ENCODE measurements around the gene ASB1. TPM values are rescaled to one million over a fixed set of nuclear protein-coding genes. Genes with fewer than 3 reads are reported as not detected.
A peak's percentile ranks its signal among the peaks of the same experiment; 100 is the strongest.

ASB1 gene
- total and polyA plus RNA-seq, 2 of the 13 experiments (the other 11 are each of a cell fraction or from before 2014, with no cell fraction given): 48.6 to 49.2 TPM

DNA sequence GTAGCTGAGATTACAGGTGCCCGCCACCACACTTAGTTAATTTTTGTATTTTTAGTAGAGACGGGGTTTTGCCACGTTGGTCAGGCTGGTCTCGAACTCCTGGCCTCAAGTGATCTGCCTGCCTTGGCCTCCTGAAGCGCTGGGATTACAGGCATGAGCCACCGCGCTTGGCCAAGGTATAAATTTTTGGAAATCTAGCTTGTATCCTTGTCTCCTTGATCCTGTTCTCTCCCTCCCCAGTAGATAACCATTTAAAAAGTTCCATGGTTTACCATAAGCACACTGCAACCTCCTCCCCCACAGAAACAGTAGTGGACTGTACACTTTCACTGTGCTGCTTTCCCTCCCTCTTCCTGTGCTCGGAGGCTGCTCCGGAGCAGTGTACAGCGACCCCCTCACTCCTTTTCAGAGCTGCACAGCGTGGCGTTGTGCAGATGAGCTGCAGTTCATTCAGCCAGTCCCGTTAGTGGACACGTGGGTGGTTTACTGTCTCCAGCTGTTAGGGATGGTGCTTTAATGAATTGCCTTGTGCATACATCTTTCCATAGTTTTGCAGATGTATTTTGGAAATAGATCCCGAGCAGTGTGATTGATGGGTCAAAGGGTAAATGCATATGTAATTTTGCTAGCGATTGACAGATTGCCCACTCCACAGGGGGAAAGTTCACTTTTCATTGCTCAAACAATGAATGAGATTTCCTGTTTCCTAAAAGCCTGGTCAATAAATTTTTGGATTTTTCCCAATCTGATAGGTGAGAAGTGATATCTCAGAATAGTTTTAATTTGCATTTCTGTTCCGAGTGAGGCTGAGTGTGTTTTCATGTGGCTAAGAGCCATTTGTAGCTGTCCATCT lies 14.8 kb downstream of the ASB1 start (continued):
- TF ChIP-seq, protein P1, sequence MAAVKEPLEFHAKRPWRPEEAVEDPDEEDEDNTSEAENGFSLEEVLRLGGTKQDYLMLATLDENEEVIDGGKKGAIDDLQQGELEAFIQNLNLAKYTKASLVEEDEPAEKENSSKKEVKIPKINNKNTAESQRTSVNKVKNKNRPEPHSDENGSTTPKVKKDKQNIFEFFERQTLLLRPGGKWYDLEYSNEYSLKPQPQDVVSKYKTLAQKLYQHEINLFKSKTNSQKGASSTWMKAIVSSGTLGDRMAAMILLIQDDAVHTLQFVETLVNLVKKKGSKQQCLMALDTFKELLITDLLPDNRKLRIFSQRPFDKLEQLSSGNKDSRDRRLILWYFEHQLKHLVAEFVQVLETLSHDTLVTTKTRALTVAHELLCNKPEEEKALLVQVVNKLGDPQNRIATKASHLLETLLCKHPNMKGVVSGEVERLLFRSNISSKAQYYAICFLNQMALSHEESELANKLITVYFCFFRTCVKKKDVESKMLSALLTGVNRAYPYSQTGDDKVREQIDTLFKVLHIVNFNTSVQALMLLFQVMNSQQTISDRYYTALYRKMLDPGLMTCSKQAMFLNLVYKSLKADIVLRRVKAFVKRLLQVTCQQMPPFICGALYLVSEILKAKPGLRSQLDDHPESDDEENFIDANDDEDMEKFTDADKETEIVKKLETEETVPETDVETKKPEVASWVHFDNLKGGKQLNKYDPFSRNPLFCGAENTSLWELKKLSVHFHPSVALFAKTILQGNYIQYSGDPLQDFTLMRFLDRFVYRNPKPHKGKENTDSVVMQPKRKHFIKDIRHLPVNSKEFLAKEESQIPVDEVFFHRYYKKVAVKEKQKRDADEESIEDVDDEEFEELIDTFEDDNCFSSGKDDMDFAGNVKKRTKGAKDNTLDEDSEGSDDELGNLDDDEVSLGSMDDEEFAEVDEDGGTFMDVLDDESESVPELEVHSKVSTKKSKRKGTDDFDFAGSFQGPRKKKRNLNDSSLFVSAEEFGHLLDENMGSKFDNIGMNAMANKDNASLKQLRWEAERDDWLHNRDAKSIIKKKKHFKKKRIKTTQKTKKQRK (IDR thresholded peaks at IDR 0.05; ENCODE audit: low read length): no peak
- TF ChIP-seq ZNF639 (CRISPR knock-in tag; conservative IDR thresholded peaks at IDR 0.05): no peak
- TF ChIP-seq SIX4 (CRISPR knock-in tag; IDR thresholded peaks at IDR 0.05): 0 out of 2 replicates have a peak, but pooled peaks have one; percentile 56
- TF ChIP-seq SIN3A (IDR thresholded peaks at IDR 0.05; ENCODE audit: borderline replicate concordance, low read depth, low read length): peak; percentile 71; the same call in 1 of the 2 replicates
- no peak for TF ChIP-seq MLLT10 (CRISPR knock-in tag; IDR thresholded peaks at IDR 0.05)
- no peak for TF ChIP-seq EZH2 (conservative IDR thresholded peaks at IDR 0.05; ENCODE audit: low read depth, low read length)
- TF ChIP-seq SIN3B (IDR thresholded peaks at IDR 0.05; ENCODE audit: low read length): peak; percentile 25; the same call in 1 of the 2 replicates
- no peak for TF ChIP-seq ZNF607 (CRISPR knock-in tag; IDR thresholded peaks at IDR 0.05; ENCODE audit: borderline replicate concordance)
- TF ChIP-seq ZNF207 (IDR thresholded peaks at IDR 0.05; ENCODE audit: borderline replicate concordance): no peak
- TF ChIP-seq FOXJ3 (CRISPR knock-in tag; IDR thresholded peaks at IDR 0.05; ENCODE audit: borderline replicate concordance): peak; percentile 78; the same call in 1 of the 2 replicates
- TF ChIP-seq WIZ (CRISPR knock-in tag; IDR thresholded peaks at IDR 0.05): no peak
- no peak for TF ChIP-seq TBP (CRISPR knock-in tag; IDR thresholded peaks at IDR 0.05)
- no peak for TF ChIP-seq TRIM24 (CRISPR knock-in tag; IDR thresholded peaks at IDR 0.05)
- TF ChIP-seq ETV6 (CRISPR knock-in tag; conservative IDR thresholded peaks at IDR 0.05): 0 out of 2 replicates have a peak, but pooled peaks have one; percentile 66
- TF ChIP-seq SP5 (CRISPR knock-in tag; IDR thresholded peaks at IDR 0.05; ENCODE audit: borderline replicate concordance, low read depth): peak; percentile 98
- TF ChIP-seq PLRG1 (conservative IDR thresholded peaks at IDR 0.05): no peak
- TF ChIP-seq, protein P2, sequence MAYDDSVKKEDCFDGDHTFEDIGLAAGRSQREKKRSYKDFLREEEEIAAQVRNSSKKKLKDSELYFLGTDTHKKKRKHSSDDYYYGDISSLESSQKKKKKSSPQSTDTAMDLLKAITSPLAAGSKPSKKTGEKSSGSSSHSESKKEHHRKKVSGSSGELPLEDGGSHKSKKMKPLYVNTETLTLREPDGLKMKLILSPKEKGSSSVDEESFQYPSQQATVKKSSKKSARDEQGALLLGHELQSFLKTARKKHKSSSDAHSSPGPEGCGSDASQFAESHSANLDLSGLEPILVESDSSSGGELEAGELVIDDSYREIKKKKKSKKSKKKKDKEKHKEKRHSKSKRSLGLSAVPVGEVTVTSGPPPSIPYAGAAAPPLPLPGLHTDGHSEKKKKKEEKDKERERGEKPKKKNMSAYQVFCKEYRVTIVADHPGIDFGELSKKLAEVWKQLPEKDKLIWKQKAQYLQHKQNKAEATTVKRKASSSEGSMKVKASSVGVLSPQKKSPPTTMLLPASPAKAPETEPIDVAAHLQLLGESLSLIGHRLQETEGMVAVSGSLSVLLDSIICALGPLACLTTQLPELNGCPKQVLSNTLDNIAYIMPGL (CRISPR knock-in tag; IDR thresholded peaks at IDR 0.05; ENCODE audit: borderline replicate concordance in 1 of 2, low read depth in 1 of 2): peak in 1 of 2 experiments; percentile 81; a peak in 3 of 4 replicates
- TF ChIP-seq MBNL3 (CRISPR knock-in tag; conservative IDR thresholded peaks at IDR 0.05): no peak
- no peak for TF ChIP-seq SMAD3 (CRISPR knock-in tag; IDR thresholded peaks at IDR 0.05)
- TF ChIP-seq, protein P3, sequence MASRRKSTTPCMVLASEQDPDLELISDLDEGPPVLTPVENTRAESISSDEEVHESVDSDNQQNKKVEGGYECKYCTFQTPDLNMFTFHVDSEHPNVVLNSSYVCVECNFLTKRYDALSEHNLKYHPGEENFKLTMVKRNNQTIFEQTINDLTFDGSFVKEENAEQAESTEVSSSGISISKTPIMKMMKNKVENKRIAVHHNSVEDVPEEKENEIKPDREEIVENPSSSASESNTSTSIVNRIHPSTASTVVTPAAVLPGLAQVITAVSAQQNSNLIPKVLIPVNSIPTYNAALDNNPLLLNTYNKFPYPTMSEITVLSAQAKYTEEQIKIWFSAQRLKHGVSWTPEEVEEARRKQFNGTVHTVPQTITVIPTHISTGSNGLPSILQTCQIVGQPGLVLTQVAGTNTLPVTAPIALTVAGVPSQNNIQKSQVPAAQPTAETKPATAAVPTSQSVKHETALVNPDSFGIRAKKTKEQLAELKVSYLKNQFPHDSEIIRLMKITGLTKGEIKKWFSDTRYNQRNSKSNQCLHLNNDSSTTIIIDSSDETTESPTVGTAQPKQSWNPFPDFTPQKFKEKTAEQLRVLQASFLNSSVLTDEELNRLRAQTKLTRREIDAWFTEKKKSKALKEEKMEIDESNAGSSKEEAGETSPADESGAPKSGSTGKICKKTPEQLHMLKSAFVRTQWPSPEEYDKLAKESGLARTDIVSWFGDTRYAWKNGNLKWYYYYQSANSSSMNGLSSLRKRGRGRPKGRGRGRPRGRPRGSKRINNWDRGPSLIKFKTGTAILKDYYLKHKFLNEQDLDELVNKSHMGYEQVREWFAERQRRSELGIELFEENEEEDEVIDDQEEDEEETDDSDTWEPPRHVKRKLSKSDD (CRISPR knock-in tag; IDR thresholded peaks at IDR 0.05; ENCODE audit: low read depth): no peak
- TF ChIP-seq MAFF (IDR thresholded peaks at IDR 0.05; ENCODE audit: low read depth, low read length): no peak

All from HepG2 (cell line).